ENCODE measurements around the gene CCL24.
A peak's percentile ranks its signal among the peaks of the same experiment; 100 is the strongest.
"Not testable (repeated sequence)": the region's sequence is repeated elsewhere in the genome, so short reads cannot be mapped to it uniquely, and the experiment has no call there.

Gene CCL24, protein sequence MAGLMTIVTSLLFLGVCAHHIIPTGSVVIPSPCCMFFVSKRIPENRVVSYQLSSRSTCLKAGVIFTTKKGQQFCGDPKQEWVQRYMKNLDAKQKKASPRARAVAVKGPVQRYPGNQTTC

DNA sequence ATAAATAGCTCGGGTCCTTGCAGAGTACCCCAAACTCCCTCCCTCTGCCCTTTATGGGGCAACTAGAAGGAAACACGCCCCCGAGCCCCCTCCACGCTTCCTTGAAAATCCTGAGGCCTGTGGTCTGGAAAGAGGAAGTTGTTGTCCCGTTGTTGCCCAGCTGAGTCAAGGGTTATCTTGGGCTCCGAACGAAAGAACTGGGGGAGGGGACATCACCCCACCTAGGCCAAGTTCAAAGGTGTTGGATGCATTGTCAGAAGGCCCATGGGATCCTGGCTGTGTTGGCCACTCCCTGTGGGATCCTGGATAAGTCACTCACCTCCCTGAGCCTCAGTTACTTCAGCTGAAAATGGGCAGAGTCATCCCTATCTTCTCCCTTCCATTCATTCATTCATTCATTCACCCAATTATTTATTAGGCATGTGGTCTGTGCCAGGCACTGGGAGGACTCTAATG, at the start of gene CCL24:
Gene CCL24 (minus strand): TSS at position 26 of the 456 bp plus-strand sequence. CDS start 91 bp downstream, outside the sequence.
- DNase-seq (ENCODE audit: low spot score), result no peak

DNA sequence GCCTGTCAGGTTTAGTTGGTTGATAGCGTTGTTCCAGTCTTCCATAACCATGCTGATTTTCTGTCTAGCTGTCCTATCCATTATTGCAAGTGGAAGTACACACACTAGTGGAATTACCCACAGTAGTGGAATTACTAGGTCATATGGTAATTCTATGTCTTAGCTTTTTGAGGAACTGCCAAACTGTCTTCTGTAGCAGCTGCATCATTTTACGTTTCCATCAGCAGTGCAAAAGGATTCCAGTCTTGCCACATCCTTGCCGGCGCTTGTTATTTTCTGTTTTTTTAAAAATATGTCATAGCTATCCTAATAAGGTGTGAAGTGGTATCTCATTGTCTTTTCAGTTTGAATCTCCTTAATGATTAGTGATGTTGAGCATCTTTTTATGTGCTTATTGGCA, 48.0 kb upstream of the CCL24 start:
- DNase-seq (ENCODE audit: low spot score), result no peak

- no peak for DNase-seq (ENCODE audit: low spot score)
Measured at GRCh38 chr7:75858410-75858809, 44.8 kb upstream of the CCL24 start.

DNA sequence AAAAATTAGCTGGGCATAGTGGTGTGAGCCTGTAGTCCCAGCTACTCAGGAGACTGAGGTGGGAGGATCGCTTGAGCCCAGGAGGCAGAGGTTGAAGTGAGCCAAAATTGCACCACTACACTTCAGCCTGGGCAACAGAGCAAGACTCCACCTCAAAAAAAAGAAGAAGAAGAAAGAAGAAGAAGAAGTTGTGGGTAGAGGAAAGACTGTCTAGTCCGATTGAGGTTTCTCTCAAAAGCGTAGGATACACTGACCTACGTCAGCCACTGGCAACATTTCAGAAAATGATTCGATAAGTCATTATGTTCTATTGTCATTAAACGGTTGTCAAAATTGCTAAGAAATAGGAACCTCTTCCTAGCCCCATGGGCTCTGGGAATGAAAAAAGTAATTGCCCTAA, 42.9 kb upstream of the CCL24 start:
- no peak for DNase-seq (ENCODE audit: low spot score)

GRCh38 chr7:75854813-75855345, 41.3 kb upstream of the CCL24 start:
- DNase-seq (ENCODE audit: low spot score), result not testable (repeated sequence)

DNA sequence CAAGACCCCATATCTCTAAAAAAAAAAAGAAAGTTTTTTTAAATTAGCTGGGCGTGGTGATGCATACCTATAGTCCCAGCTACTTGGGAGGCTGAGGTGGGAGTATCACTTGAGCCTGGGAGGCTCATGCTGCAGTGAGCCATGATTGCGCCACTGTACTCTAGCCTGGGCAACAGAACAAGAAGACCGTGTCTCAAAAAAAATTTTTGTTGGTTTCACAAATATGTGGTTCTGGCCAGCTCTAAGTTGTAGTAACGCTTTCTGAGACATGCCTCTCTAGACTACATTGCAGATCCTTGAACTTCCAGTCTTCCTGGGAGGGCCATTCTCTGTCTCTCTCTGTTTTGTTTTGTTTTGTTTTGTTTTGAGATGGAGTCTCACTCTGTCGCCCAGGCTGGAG, 40.6 kb upstream of the CCL24 start:
- DNase-seq (ENCODE audit: low spot score), result peak; percentile 84

DNA sequence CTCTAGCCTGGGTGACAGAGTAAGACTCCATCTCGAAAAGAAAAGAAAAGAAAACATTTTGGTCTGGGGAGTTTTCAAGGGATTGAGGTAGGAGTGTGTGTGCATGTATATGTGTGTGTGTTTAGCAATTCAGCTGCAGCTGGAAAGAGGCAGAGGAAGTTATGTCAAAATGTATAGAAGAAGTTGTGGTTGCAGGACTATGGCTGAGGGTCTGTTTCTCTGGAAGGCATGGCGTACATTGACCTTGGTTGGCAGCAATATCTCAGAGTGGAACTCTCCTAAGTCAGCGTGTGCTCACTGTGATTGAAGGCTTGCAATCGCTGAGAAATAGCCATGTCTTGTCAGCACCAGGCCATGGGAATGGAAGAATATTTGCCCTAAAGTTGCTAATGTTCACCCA, 36.6 kb upstream of the CCL24 start:
- DNase-seq (ENCODE audit: low spot score), result no peak

- DNase-seq (ENCODE audit: low spot score), result no peak
Measured at GRCh38 chr7:75849573-75849972, 36.0 kb upstream of the CCL24 start.

- DNase-seq (ENCODE audit: low spot score), result no peak
Measured at GRCh38 chr7:75847707-75848106, 34.1 kb upstream of the CCL24 start.

GRCh38 chr7:75845132-75845531, 31.5 kb upstream of the CCL24 start:
- DNase-seq (ENCODE audit: low spot score), result not testable (repeated sequence)

- DNase-seq (ENCODE audit: low spot score), result no peak
Measured at GRCh38 chr7:75844158-75844557, 30.6 kb upstream of the CCL24 start.

GRCh38 chr7:75843613-75844116, 30.1 kb upstream of the CCL24 start:
- DNase-seq (ENCODE audit: low spot score), result no peak

GRCh38 chr7:75842836-75843446, 29.3 kb upstream of the CCL24 start:
- peak; percentile 38 for DNase-seq (ENCODE audit: low spot score)

- no peak for DNase-seq (ENCODE audit: low spot score)
Measured at GRCh38 chr7:75840029-75840428, 26.4 kb upstream of the CCL24 start.

DNA sequence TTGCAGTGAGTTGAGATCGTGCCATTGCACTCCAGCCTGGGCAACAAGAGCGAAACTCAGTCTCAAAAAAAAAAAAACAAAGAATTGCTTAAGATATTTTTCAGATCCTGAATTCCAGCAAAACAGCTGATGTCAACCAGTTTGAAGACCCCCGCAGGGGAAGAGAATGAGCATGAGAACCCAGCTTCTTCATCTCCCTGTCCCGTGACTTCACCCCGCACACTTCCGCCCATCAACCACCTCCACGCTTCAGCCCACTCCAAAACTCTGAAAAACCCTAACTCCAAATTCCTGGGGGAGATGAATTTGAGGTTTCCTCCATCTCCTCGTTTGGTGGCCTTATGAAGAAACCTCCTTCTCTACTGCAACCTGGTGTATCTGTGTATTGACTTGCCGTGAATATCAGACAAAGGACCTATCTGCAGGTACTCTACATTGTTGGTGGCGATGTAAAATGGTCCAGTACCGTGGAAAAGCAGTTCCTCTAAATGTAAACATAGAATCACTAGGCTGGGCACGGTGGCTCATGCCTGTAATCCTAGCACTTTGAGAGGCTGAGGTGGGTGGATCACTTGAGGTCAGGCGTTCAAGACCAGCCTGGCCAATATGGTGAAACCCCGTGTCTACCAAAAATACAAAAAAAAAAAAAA, 24.8 kb upstream of the CCL24 start:
- not testable (repeated sequence) for DNase-seq (ENCODE audit: low spot score)

DNA sequence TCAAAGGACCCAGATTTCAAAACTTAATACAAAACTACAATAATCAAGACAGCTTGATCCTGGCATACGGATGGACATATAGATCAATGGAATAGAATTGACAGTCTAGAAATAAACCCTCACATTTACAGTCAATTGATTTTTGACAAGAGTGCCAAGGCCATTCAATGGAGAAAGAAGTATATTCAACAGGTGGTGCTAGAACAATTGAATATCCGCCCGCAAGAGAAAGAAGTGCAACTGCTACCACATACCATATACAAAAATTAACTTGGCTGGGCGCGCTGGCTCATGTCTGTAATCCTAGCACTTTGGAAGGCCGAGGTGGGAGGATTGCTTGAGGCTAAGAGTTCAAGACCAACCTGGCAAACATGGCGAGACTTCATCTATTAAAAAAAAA, 23.2 kb upstream of the CCL24 start:
- no peak for DNase-seq (ENCODE audit: low spot score)

GRCh38 chr7:75835688-75836285, 22.2 kb upstream of the CCL24 start:
- no peak for DNase-seq (ENCODE audit: low spot score)

GRCh38 chr7:75833662-75834061, 20.1 kb upstream of the CCL24 start:
- not testable (repeated sequence) for DNase-seq (ENCODE audit: low spot score)

DNA sequence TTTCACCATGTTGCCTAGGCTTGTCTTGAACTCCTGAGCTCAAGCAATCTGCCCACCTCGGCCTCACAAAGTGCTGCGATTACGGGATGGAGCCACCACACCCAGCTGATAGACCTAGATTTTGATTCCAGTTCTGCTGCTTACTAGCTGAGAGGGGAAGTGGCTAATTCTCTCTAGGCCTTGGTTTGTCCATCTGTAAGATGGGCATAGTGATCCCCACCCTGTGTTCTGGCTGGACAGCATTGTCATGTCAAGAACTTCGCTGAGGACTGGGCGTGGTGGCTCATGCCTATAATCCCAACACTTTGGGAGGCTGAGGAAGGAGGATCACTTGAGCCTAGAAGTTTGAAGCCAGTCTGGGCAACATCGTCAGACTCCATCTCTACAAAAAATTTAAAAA, 17.4 kb upstream of the CCL24 start:
- no peak for DNase-seq (ENCODE audit: low spot score)

- not testable (repeated sequence) for DNase-seq (ENCODE audit: low spot score)
Measured at GRCh38 chr7:75829656-75830055, 16.1 kb upstream of the CCL24 start.

DNA sequence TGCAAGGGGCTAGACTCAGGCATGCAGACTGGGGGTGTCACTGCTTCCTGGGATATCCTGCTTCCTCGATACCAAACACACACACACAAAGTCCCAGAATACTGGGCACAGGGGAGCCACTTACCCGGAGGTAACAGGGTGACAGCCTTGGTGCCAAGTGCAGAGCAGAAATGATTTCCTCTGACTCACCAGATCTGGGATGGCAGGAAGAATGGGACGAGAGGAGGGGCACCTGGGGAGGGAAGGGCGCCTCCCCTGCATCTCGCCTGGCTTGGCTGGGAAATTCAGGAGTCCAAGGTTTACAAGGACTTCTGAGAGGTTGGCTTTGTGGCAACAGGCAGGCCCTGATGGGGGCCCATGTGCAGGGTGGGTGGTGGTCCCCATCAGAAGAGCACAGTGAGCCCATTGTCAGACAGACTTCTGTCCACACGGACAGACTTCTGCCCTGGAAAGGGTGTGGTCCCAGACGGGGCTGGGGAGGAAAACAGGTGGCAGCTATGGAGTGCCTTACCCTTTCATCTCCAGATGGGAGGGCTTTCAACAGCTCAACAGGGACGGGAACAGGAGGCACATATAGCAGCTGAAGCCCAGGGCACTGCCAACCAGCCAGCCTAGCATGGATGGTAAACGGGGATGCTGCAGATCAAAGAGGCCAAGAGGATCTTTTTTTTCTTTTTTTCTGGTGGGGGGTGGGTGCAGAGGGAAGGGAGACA, 9.7 kb upstream of the CCL24 start:
- no peak for DNase-seq (ENCODE audit: low spot score)

DNA sequence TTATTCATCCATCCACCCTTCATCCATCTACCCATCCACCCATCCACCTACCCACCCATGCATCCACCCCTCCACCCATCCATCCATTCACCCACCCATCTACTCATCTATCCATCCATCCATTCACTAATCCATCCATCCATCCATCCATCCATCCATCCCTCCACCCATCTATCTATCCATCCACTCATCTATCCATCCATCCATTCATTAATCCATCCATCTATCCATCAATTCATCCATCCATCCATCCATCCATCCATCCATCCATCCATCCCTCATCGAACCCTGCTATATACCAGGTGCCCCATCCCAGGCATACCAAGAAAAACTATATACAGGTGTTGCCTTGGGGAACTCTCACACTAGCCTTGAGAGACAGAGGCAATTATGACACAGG, 7.1 kb upstream of the CCL24 start:
- DNase-seq (ENCODE audit: low spot score), result no peak

All from AG20443 (cell line).